NCI-H1436 treated with DMSO at 0.1 percent for 48 hours (cell line): ENCODE measurements around the gene CHCHD5.

ENCODE experiments used
- DNase-seq: peaks from one replicate; lab custom pipeline; 2025; lab: John Stamatoyannopoulos, UW

Gene CHCHD5

GRCh38 chr2:112625474-112626114, 41.2 kb downstream of the CHCHD5 start:
- no peak for DNase-seq

- no peak for DNase-seq
Observed at GRCh38 chr2:112626604-112627059, 42.2 kb downstream of the CHCHD5 start.

- DNase-seq = no peak
Observed at GRCh38 chr2:112627060-112628040, 42.9 kb downstream of the CHCHD5 start.

GRCh38 chr2:112629224-112629623, 44.8 kb downstream of the CHCHD5 start:
- no peak for DNase-seq

GRCh38 chr2:112629823-112630222, 45.4 kb downstream of the CHCHD5 start:
- no peak for DNase-seq

GRCh38 chr2:112630268-112630667, 45.9 kb downstream of the CHCHD5 start:
- no peak for DNase-seq

- DNase-seq = no peak
Observed at GRCh38 chr2:112633708-112634107, 49.3 kb downstream of the CHCHD5 start.

- no peak for DNase-seq
Observed at GRCh38 chr2:112634153-112634873, 49.9 kb downstream of the CHCHD5 start.

- DNase-seq = no peak
Observed at GRCh38 chr2:112634874-112635157, 50.4 kb downstream of the CHCHD5 start.

- DNase-seq = no peak
Observed at GRCh38 chr2:112636605-112637288, 52.3 kb downstream of the CHCHD5 start.

GRCh38 chr2:112637289-112637660, 52.9 kb downstream of the CHCHD5 start:
- DNase-seq = no peak
